Activated CD4-positive, alpha-beta memory T cell treated with anti-CD3 and anti-CD28 coated beads for 36 hours (primary cell): ENCODE data around the gene SCYGR7. TPM values are rescaled to one million over a fixed set of nuclear protein-coding genes. Genes with fewer than 3 reads are reported as not detected.

Experiments
- total RNA-seq, 2 experiments: library from RNA; stranded (reverse); gene quantifications; one replicate each; pipeline ENCODE4 v1.2.3, GENCODE V29; 2021

SCYGR7 gene
- total RNA-seq, 2 experiments from 2014 or later = not detected

Other genes starting within 250 kb of the SCYGR7 start
- gene SCYGR2, start 129.4 kb upstream of the SCYGR7 start, total RNA-seq = not detected
- not detected for gene SCYGR3, start 113.5 kb upstream of the SCYGR7 start, total RNA-seq
- not detected for gene SCYGR4, start 110.8 kb upstream of the SCYGR7 start, total RNA-seq
- gene SCYGR5, start 61.5 kb upstream of the SCYGR7 start, total RNA-seq = not detected
- not detected for gene SLC19A3, start 10.3 kb upstream of the SCYGR7 start, total RNA-seq
- gene SCYGR6, start 3.6 kb upstream of the SCYGR7 start, total RNA-seq = not detected
- not detected for gene SCYGR8, start 17.6 kb downstream of the SCYGR7 start, total RNA-seq
- 10 to 100 TPM; 72.0 to 74.7 TPM for gene CCL20, start 85.5 kb downstream of the SCYGR7 start, total RNA-seq
- not detected for gene DAW1, start 143.3 kb downstream of the SCYGR7 start, total RNA-seq